OCI-LY3 (cell line): ENCODE measurements around the gene BMP7.

Experiments
- H2AFZ ChIP-seq: fragments of 200-600, 300-600 bp; shearing (Covaris generic); 2 replicates; pipeline ENCODE4 v1.6.0; 2014; ENCODE audit warnings: antibody characterized with exemption, low read depth, low read length
- H3K27ac ChIP-seq: fragments of 200-600, 300-600 bp; sonication (generic); 2 replicates; pipeline ENCODE4 v1.5.1; 2014; ENCODE audit warnings: mild to moderate bottlenecking, low read length, moderate library complexity, mixed read lengths
- H3K27me3 ChIP-seq: fragments of 200-600, 300-600 bp; sonication (generic); 2 replicates; pipeline ENCODE4 v1.6.1; 2014; ENCODE audit warnings: low read depth, low read length, mixed read lengths
- H3K36me3 ChIP-seq: fragments of 200-600, 300-600 bp; sonication (generic); replicated peaks from 2 replicates; pipeline ENCODE3; 2014; ENCODE audit warnings: low read depth, low read length, mixed read lengths
- H3K4me1 ChIP-seq: fragments of 300-600, 200-600 bp; sonication (generic); 2 replicates; pipeline ENCODE4 v1.6.1; 2014; ENCODE audit warnings: low read length, mixed read lengths
- H3K4me2 ChIP-seq: fragments of 200-600, 300-600 bp; sonication (generic); 2 replicates; pipeline ENCODE4 v1.6.1; 2014; ENCODE audit warnings: low read length, mixed read lengths
- H3K4me3 ChIP-seq: fragments of 300-600, 200-600 bp; sonication (generic); 2 replicates; pipeline ENCODE4 v1.5.1; 2014; ENCODE audit warnings: antibody characterized with exemption, mild to moderate bottlenecking, low read length, moderate library complexity
- H3K79me2 ChIP-seq: fragments of 300-600, 200-600 bp; shearing (Covaris generic); 2 replicates; pipeline ENCODE4 v1.6.1; 2014; ENCODE audit warnings: mild to moderate bottlenecking, low read length, mixed read lengths
- H3K9ac ChIP-seq: fragments of 300-600, 200-600 bp; shearing (Covaris generic); 2 replicates; pipeline ENCODE4 v1.6.0; 2014; ENCODE audit warnings: mild to moderate bottlenecking, low read length, moderate library complexity
- H3K9me3 ChIP-seq: fragments of 200-600, 300-600 bp; shearing (Covaris generic); 2 replicates; pipeline ENCODE4 v1.6.1; 2014; ENCODE audit warnings: low read length, mixed read lengths; ENCODE audit not compliant: insufficient read depth
- H4K20me1 ChIP-seq: fragments of 200-600, 300-600 bp; sonication (generic); 2 replicates; pipeline ENCODE4 v1.6.1; 2016; ENCODE audit warnings: low read length, mixed read lengths; ENCODE audit not compliant: insufficient read depth
- CTCF ChIP-seq: fragments of 200-600, 300-600 bp; sonication (generic); IDR thresholded peaks from 2 replicates; pipeline ENCODE4 v1.5.1; 2014; ENCODE audit warnings: antibody characterized with exemption, low read length, low read depth
- EZH2phosphoT487 ChIP-seq: fragments of 200-600 bp; shearing (Covaris generic); IDR thresholded peaks from 2 replicates; pipeline ENCODE4 v1.6.1; 2018; ENCODE audit warnings: antibody characterized with exemption, mixed run types, low read depth

Gene BMP7

GRCh38 chr20:57298457-57298856 is 32.0 kb upstream of the BMP7 start:
- H2AFZ ChIP-seq = no peak overlapping the region
- H3K4me2 ChIP-seq = no peak overlapping the region
- H3K27ac ChIP-seq = no peak overlapping the region
- no peak overlapping the region for H3K9ac ChIP-seq
- no peak overlapping the region for H3K4me3 ChIP-seq
- no peaks in the 10 kb centered on the region for H3K9me3 ChIP-seq
- no peaks in the 10 kb centered on the region for H4K20me1 ChIP-seq
- TF ChIP-seq EZH2phosphoT487 (no peak), CTCF (no peak)
- no peaks in the 10 kb centered on the region for H3K79me2 ChIP-seq
- peaks cover 23% of the 10 kb centered on the region for H3K27me3 ChIP-seq
- no peaks in the 10 kb centered on the region for H3K4me1 ChIP-seq
- H3K36me3 ChIP-seq = no peaks in the 10 kb centered on the region

- no peak overlapping the region for H3K27ac ChIP-seq
- no peaks in the 10 kb centered on the region for H3K4me1 ChIP-seq
- H3K36me3 ChIP-seq = no peaks in the 10 kb centered on the region
- no peak overlapping the region for H3K4me3 ChIP-seq
- TF ChIP-seq CTCF = no peak
- no peaks in the 10 kb centered on the region for H4K20me1 ChIP-seq
- H3K4me2 ChIP-seq = no peak overlapping the region
- H3K79me2 ChIP-seq = no peaks in the 10 kb centered on the region
- no peak overlapping the region for H2AFZ ChIP-seq
- no peaks in the 10 kb centered on the region for H3K9me3 ChIP-seq
- peaks cover 57% of the 10 kb centered on the region for H3K27me3 ChIP-seq
- H3K9ac ChIP-seq = no peak overlapping the region
Observed at GRCh38 chr20:57294550-57294949, 28.1 kb upstream of the BMP7 start.

- Histone ChIP-seq H3K4me2 (no peak overlapping the region), H3K9me3 (no peaks in the 10 kb centered on the region), H3K27me3 (peaks cover 62% of the 10 kb centered on the region), H3K4me1 (no peaks in the 10 kb centered on the region), H3K36me3 (no peaks in the 10 kb centered on the region), H4K20me1 (no peaks in the 10 kb centered on the region), H2AFZ (no peak overlapping the region), H3K9ac (no peak overlapping the region), H3K4me3 (no peak overlapping the region), H3K79me2 (no peaks in the 10 kb centered on the region), H3K27ac (no peak overlapping the region)
- TF ChIP-seq EZH2phosphoT487 (no peak; the same call in 1 of the 2 replicates), CTCF (no peak)
Observed at GRCh38 chr20:57293995-57294394, 27.6 kb upstream of the BMP7 start.

- TF ChIP-seq CTCF (no peak), EZH2phosphoT487 (no peak)
- H4K20me1 ChIP-seq = no peaks in the 10 kb centered on the region
- H3K4me1 ChIP-seq = no peaks in the 10 kb centered on the region
- no peaks in the 10 kb centered on the region for H3K79me2 ChIP-seq
- no peaks in the 10 kb centered on the region for H3K9me3 ChIP-seq
- peaks cover 72% of the 10 kb centered on the region for H3K27me3 ChIP-seq
- H3K4me2 ChIP-seq = no peak overlapping the region
- H3K27ac ChIP-seq = no peak overlapping the region
- no peaks in the 10 kb centered on the region for H3K36me3 ChIP-seq
- no peak overlapping the region for H2AFZ ChIP-seq
- no peak overlapping the region for H3K4me3 ChIP-seq
- H3K9ac ChIP-seq = no peak overlapping the region
Observed at GRCh38 chr20:57292611-57293010, 26.2 kb upstream of the BMP7 start.
